ENCODE results near the gene WDR5. TPM values are rescaled to one million over a fixed set of nuclear protein-coding genes. Genes with fewer than 3 reads are reported as not detected.

The WDR5 gene
- total RNA-seq, 1 donor from 2014 or later, result 16.7 TPM

GRCh38 chr9:134175808-134176598, 40.1 kb downstream of the WDR5 start:
- H3K4me1 ChIP-seq, result peaks cover 46% of the 10 kb centered on the region
- no peaks in the 10 kb centered on the region for H3K36me3 ChIP-seq
- H3K27ac ChIP-seq, result no peak overlapping the region
- intact Hi-C loops (cut with DNase I), result no loop called here
- no peak for DNase-seq (ENCODE audit: extremely low spot score in 2 of 2)
- no peak overlapping the region for H3K4me3 ChIP-seq
- TF ChIP-seq POLR2AphosphoS5 (IDR thresholded peaks at IDR 0.05; ENCODE audit: insufficient read depth in 1 of 2, low read depth in 1 of 2) (peak in 1 of 2 donors; percentile 13), POLR2A (IDR thresholded peaks at IDR 0.05) (no peak)
- TF ChIP-seq, protein P1, sequence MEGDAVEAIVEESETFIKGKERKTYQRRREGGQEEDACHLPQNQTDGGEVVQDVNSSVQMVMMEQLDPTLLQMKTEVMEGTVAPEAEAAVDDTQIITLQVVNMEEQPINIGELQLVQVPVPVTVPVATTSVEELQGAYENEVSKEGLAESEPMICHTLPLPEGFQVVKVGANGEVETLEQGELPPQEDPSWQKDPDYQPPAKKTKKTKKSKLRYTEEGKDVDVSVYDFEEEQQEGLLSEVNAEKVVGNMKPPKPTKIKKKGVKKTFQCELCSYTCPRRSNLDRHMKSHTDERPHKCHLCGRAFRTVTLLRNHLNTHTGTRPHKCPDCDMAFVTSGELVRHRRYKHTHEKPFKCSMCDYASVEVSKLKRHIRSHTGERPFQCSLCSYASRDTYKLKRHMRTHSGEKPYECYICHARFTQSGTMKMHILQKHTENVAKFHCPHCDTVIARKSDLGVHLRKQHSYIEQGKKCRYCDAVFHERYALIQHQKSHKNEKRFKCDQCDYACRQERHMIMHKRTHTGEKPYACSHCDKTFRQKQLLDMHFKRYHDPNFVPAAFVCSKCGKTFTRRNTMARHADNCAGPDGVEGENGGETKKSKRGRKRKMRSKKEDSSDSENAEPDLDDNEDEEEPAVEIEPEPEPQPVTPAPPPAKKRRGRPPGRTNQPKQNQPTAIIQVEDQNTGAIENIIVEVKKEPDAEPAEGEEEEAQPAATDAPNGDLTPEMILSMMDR (IDR thresholded peaks at IDR 0.05), result no peak
- H3K9me3 ChIP-seq, result no peaks in the 10 kb centered on the region
- no peaks in the 10 kb centered on the region for H3K27me3 ChIP-seq

- intact Hi-C loops (cut with DNase I), result no loop called here
- no peak overlapping the region for H3K27ac ChIP-seq
- H3K27me3 ChIP-seq, result no peaks in the 10 kb centered on the region
- H3K4me1 ChIP-seq, result peaks cover 44% of the 10 kb centered on the region
- TF ChIP-seq POLR2AphosphoS5 (IDR thresholded peaks at IDR 0.05; ENCODE audit: insufficient read depth in 1 of 2, low read depth in 1 of 2), result no peak
- TF ChIP-seq, protein P1 (IDR thresholded peaks at IDR 0.05), result no peak
- TF ChIP-seq POLR2A (IDR thresholded peaks at IDR 0.05), result no peak
- H3K4me3 ChIP-seq, result no peak overlapping the region
- DNase-seq (ENCODE audit: extremely low spot score in 2 of 2), result no peak
- H3K36me3 ChIP-seq, result no peaks in the 10 kb centered on the region
- no peaks in the 10 kb centered on the region for H3K9me3 ChIP-seq
Observed at GRCh38 chr9:134176599-134176968, 40.7 kb downstream of the WDR5 start.

- no peak overlapping the region for H3K27ac ChIP-seq
- no peaks in the 10 kb centered on the region for H3K36me3 ChIP-seq
- DNase-seq (ENCODE audit: extremely low spot score in 2 of 2), result no peak
- H3K4me1 ChIP-seq, result peaks cover 38% of the 10 kb centered on the region
- intact Hi-C loops (cut with DNase I), result no loop called here
- no peaks in the 10 kb centered on the region for H3K27me3 ChIP-seq
- TF ChIP-seq, protein P1 (IDR thresholded peaks at IDR 0.05), result no peak
- no peak for TF ChIP-seq POLR2AphosphoS5 (IDR thresholded peaks at IDR 0.05; ENCODE audit: insufficient read depth in 1 of 2, low read depth in 1 of 2)
- no peak for TF ChIP-seq POLR2A (IDR thresholded peaks at IDR 0.05)
- H3K9me3 ChIP-seq, result no peaks in the 10 kb centered on the region
- H3K4me3 ChIP-seq, result no peak overlapping the region
Observed at GRCh38 chr9:134177186-134177585, 41.3 kb downstream of the WDR5 start.

DNA sequence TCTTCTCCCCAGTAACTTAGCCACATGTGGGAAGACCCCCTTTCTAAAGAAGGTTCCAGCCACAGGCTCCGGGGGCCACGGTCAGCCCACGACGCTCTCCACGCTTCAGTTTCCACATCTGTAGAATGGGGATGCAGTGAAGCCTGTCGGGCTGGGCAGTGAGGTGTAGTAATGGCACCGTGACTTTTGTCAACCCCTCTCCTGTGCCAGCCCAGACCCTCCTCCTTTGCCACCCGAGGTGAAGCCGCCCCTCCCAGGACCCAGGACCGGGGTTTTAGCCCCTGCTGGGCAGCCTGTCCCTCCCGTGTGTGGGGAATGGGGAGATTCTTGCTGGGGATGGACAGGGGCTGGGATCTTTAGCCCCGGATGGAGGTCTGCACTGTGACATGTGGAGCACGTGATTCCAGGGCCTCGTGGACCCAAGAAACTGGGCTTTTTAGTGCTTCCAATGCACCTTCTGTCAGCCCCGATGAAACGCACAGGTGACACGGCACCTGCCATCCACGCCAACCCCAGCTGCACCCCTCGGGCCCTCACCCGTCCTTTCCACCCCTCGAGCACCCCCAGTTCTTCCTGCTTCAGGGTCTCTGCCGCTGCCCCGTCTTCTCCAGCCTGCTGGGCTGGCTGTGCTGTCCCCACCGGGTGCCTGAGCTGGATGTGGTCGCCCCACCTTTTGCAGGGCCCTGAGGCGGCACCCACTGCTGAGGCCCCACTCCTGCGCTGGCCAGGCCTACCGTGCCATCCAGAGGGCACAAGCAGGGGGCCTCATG, 41.9 kb downstream of the WDR5 start:
- TF ChIP-seq, protein P1 (IDR thresholded peaks at IDR 0.05), result no peak
- TF ChIP-seq POLR2A (IDR thresholded peaks at IDR 0.05), result no peak
- no peak for TF ChIP-seq POLR2AphosphoS5 (IDR thresholded peaks at IDR 0.05; ENCODE audit: insufficient read depth in 1 of 2, low read depth in 1 of 2)
- peaks cover 32% of the 10 kb centered on the region for H3K4me1 ChIP-seq
- no peak overlapping the region for H3K27ac ChIP-seq
- H3K36me3 ChIP-seq, result no peaks in the 10 kb centered on the region
- intact Hi-C loops (cut with DNase I), result no loop called here
- DNase-seq (ENCODE audit: extremely low spot score in 2 of 2), result no peak
- no peaks in the 10 kb centered on the region for H3K27me3 ChIP-seq
- H3K9me3 ChIP-seq, result no peaks in the 10 kb centered on the region
- no peak overlapping the region for H3K4me3 ChIP-seq

- Histone ChIP-seq H3K36me3 (no peaks in the 10 kb centered on the region), H3K27ac (no peak overlapping the region), H3K9me3 (no peaks in the 10 kb centered on the region), H3K4me3 (no peak overlapping the region), H3K27me3 (no peaks in the 10 kb centered on the region), H3K4me1 (peaks cover 32% of the 10 kb centered on the region)
- TF ChIP-seq POLR2A (IDR thresholded peaks at IDR 0.05) (no peak), POLR2AphosphoS5 (IDR thresholded peaks at IDR 0.05; ENCODE audit: insufficient read depth in 1 of 2, low read depth in 1 of 2) (no peak)
- TF ChIP-seq, protein P1 (IDR thresholded peaks at IDR 0.05), result no peak
- intact Hi-C loops (cut with DNase I), result no loop called here
- no peak for DNase-seq (ENCODE audit: extremely low spot score in 2 of 2)
Observed at GRCh38 chr9:134178394-134178767, 42.5 kb downstream of the WDR5 start.

Measured in vagina (tissue), 2 donors.